A549 treated with AZD9567 at 1 μM for 4 hours (cell line): Measurements from ENCODE around the gene RABGAP1L. TPM values are rescaled to one million over a fixed set of nuclear protein-coding genes. Genes with fewer than 3 reads are reported as not detected.

Experiments
- total RNA-seq: library from RNA; stranded (reverse); fragments of 200-300 nt; extraction: Qiagen RNA extraction; gene quantifications from 5 replicates; pipeline ENCODE4 v1.2.3, GENCODE V29; 2022; ENCODE audit not compliant: insufficient read depth

The RABGAP1L gene
- total RNA-seq, result 4.6 to 12.2 TPM (median 5.6 TPM) in 5 replicates

DNA sequence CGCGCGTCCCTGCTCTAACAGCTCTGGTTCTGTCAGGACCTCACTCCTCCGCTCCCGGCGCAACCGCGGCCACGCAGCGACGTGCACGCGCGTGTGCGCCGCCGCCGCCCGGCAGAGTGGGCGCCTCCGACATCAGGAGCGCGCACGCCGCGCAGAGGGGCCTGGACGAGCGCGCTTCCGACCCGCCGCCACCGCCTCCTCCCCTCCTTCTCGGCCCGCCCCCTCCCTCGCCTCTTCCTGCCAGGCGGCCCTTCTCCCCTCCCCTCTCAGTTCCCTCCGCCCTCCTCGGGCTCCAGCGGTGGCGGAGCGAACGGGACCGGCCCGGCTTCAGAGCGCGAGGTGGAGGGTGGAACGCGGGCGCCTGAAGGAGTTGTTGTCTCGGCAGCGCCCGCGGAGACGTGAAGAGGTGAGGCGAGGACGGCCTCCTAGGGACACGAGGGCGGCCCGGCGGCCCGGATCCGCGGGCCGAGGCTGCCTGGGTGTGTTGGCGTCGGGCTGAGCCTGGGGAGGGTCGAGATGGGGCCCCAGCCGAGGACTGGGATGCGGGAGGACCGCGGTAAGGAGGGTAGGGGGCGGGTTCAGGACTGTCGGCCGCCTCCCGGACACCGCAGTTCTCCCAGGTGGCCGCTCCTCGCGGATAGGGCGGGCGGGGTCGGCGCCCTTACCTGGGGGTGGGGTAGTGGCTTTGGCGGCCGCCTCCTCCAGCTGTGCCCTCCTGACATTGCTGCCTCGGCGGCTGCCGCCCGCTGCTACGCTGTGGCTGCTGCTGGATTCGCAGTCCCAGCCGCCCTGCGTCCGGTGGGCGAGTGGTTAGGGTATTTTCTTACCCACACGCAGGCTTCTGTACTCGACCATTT, at the start of gene RABGAP1L:
Gene RABGAP1L (plus strand): TSS at position 269 of the 857 bp plus-strand sequence.

DNA sequence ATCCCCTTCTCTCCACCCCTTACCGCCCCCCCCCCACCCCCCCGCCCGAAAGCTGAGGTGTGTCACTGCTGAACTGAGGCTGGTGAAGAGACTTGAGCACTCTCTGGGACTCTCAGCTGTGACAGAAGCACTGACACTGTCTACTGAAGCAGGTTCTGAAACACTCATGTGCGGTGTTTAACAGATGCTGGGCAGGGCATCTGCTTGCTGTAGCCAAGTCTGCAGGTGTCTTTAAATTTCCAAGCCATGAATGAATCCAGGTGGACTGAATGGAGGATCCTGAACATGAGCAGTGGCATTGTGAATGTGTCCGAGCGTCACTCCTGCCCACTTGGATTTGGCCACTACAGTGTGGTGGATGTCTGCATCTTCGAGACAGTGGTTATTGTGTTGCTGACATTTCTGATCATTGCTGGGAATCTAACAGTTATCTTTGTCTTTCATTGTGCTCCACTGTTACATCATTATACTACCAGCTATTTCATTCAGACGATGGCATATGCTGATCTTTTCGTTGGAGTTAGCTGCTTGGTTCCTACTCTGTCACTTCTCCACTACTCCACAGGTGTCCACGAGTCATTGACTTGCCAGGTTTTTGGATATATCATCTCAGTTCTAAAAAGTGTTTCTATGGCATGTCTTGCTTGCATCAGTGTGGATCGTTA, 288.7 kb downstream of the RABGAP1L start, which contains the start of gene GPR52:
Gene GPR52 (plus strand): TSS at position 99 of the 665 bp plus-strand sequence. CDS start 148 bp downstream, at position 247.

DNA sequence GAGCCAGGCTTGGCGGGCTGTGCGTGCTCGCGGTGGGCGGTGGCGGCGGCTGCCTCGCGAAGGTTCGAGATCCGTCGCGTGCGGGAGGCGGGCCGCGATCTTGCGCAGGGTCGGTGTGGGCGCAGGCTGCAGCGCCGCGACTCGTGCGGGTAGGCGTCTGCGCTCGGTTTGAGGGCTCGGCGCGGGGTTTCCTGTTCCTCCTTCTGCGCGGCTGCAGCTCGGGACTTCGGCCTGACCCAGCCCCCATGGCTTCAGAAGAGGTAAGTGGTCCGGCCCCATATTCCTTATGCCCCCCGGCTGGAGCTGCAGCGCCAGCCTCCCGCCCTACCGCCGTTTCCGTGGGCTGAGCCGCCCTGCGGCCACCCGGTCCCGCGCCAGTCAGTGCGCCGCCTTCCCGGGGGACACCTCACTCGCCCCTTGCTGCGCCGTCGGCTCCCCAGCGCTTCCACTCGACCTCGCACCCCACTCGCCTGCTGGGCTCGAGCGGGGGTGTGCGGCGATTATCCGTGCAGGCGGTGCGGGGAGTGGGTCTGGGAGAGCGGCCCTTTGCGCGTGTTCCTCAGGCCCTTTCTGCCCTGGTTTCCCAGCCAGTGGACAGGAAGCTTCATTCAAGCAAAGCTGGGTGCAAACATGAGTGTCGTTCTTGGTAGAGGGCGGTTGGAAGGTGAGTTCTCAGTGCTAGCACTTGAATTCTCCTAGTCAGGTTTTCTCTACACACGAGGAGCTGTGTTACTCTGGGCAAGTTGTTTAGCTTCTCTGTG, 840.8 kb downstream of the RABGAP1L start, which contains the start of gene CACYBP:
Gene CACYBP (plus strand): TSS at position 12 of the 761 bp plus-strand sequence. CDS start 234 bp downstream, at position 246.

DNA sequence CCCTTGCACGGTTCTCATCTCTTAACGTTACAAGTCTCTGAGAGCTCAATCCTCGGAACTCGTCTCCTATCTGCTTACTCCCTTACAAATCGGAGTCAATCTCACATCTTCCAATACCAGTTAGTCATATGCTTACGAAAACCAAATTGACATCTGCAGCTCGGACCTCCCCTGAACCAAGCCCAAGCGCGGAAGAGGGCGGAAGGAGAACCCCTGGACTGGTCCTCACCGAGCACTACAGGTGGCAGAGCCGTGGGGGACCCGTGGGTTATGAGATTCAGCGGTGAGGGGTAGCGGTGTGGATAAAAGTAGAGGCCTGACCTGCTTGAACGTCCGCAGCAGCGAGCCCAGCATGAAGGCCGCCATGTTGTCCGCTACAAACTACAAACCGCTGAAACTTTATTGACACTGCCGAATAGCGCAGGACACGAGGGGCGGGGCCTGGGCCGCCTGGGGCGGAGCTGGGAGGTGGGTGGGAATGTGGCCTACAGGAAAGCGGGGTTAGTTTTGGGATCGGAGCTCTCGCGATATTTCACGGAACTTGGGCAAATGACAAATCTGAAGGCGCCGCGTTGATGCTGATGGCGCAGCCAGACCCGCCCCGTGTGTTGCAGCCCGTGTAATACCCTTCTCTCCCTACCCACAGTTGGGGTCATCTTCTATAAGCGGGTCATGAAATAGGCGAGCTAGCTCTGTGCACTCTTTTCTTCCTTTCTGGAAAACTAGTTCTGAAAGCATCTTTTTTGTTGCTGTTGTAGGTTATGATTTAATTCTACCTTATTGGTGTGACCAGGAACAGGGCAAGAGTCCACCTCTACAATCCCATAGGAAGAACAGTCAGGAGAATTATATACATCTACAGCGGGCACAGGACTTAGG, 864.0 kb downstream of the RABGAP1L start, which contains the start of gene MRPS14:
Gene MRPS14 (minus strand): TSS at position 383 of the 879 bp plus-strand sequence. CDS start 17 bp downstream, at position 366.

Other genes with a start within 250 kb of the RABGAP1L start
- 0.08 to 0.16 TPM (median 0.09 TPM) in 4 of 5 replicates, not detected in the other for gene SERPINC1, start 242.2 kb upstream of the RABGAP1L start, total RNA-seq
- 5.6 to 8.2 TPM (median 6.7 TPM) in 5 replicates for gene RC3H1, start 137.2 kb upstream of the RABGAP1L start, total RNA-seq